ENCODE results near the gene FCHSD2. TPM values are rescaled to one million over a fixed set of nuclear protein-coding genes. Genes with fewer than 3 reads are reported as not detected.

The FCHSD2 gene
- total and polyA plus RNA-seq, 2 donors (not counting 3 experiments of a cell fraction or from before 2014, with no cell fraction given): 20.8 to 56.9 TPM

GRCh38 chr11:72904016-72904415 lies 238.1 kb downstream of the FCHSD2 start:
- dilution Hi-C loops (cut with MboI; ENCODE audit: extremely low pct_ligation_motif_present, low sequenced_read_pairs): no loop called here
- DNase-seq (ENCODE audit: low read depth, low spot score): no peak
- TF ChIP-seq JUN (IDR thresholded peaks at IDR 0.05; ENCODE audit: borderline replicate concordance, insufficient read depth, insufficient read length, low read depth) (no peak), POLR2A (IDR thresholded peaks at IDR 0.05; ENCODE audit: low read depth, low read length) (no peak), MYC (IDR thresholded peaks at IDR 0.05; ENCODE audit: low read depth, low read length) (no peak), CTCF (IDR thresholded peaks at IDR 0.05; ENCODE audit: extremely low read depth in 1 of 2, insufficient read depth in 1 of 2, low read depth in 1 of 2, low read length in 2 of 2) (no peak), FOS (IDR thresholded peaks at IDR 0.05; ENCODE audit: borderline replicate concordance, insufficient read depth, low read length) (no peak)
- H3K9me3 ChIP-seq (replicated peaks; ENCODE audit: control insufficient read depth, insufficient read depth, low read length): no peaks in the 10 kb centered on the region
- FAIRE-seq: no peak
- H3K9me1 ChIP-seq (replicated peaks; ENCODE audit: control insufficient read depth, extremely low read depth, insufficient read depth, low read length): no peaks in the 10 kb centered on the region
- intact Hi-C loops (cut with micrococcal nuclease): no loop called here
- BruUV-seq (replicated peaks): no TSS peak
- H3K9ac ChIP-seq (replicated peaks; ENCODE audit: extremely low read depth, insufficient read depth, low read length): no peak overlapping the region
- H3K4me1 ChIP-seq (ENCODE audit: control insufficient read depth, extremely low read depth, insufficient read depth, low read length): no peaks in the 10 kb centered on the region
- H4K20me1 ChIP-seq (replicated peaks; ENCODE audit: control insufficient read depth, extremely low read depth, insufficient read depth, low read length): no peaks in the 10 kb centered on the region
- H3K4me3 ChIP-seq (replicated peaks in 1 of 3; ENCODE audit: insufficient read depth in 1 of 3, low read depth in 1 of 3, low read length in 3 of 3): no peak overlapping the region
- no peaks in the 10 kb centered on the region for H3K27me3 ChIP-seq (ENCODE audit: control insufficient read depth in 2 of 2, insufficient read depth in 2 of 2, low read length in 2 of 2)
- no peaks in the 10 kb centered on the region for H3K36me3 ChIP-seq (ENCODE audit: control insufficient read depth in 2 of 2, extremely low read depth in 1 of 2, insufficient read depth in 2 of 2, low read length in 2 of 2)
- ChIA-PET CTCF (interaction anchor here (0.8 to 1.1 kb wide), 2 partner anchors 11 to 14 kb away, joined by 4 read pairs; no protein-coding TSS in a partner anchor), POLR2A (no interaction called here)
- H3K79me2 ChIP-seq (ENCODE audit: control insufficient read depth, insufficient read depth, low read length): no peaks in the 10 kb centered on the region
- no peak overlapping the region for H3K4me2 ChIP-seq (ENCODE audit: insufficient read depth, low read length)
- no peak overlapping the region for H3K27ac ChIP-seq (ENCODE audit: insufficient read depth, low read depth, low read length)
- no peak overlapping the region for H2AFZ ChIP-seq (ENCODE audit: low read depth, low read length)

GRCh38 chr11:72901374-72901773 lies 240.7 kb downstream of the FCHSD2 start:
- Histone ChIP-seq H3K27ac (ENCODE audit: insufficient read depth, low read depth, low read length) (no peak overlapping the region), H3K4me2 (ENCODE audit: insufficient read depth, low read length) (no peak overlapping the region), H3K36me3 (ENCODE audit: control insufficient read depth in 2 of 2, extremely low read depth in 1 of 2, insufficient read depth in 2 of 2, low read length in 2 of 2) (no peaks in the 10 kb centered on the region), H4K20me1 (replicated peaks; ENCODE audit: control insufficient read depth, extremely low read depth, insufficient read depth, low read length) (no peaks in the 10 kb centered on the region), H3K4me1 (ENCODE audit: control insufficient read depth, extremely low read depth, insufficient read depth, low read length) (no peaks in the 10 kb centered on the region), H3K9me3 (replicated peaks; ENCODE audit: control insufficient read depth, insufficient read depth, low read length) (no peaks in the 10 kb centered on the region), H3K4me3 (replicated peaks in 1 of 3; ENCODE audit: insufficient read depth in 1 of 3, low read depth in 1 of 3, low read length in 3 of 3) (no peak overlapping the region), H3K9me1 (replicated peaks; ENCODE audit: control insufficient read depth, extremely low read depth, insufficient read depth, low read length) (no peaks in the 10 kb centered on the region), H3K27me3 (ENCODE audit: control insufficient read depth in 2 of 2, insufficient read depth in 2 of 2, low read length in 2 of 2) (no peaks in the 10 kb centered on the region), H3K79me2 (ENCODE audit: control insufficient read depth, insufficient read depth, low read length) (no peaks in the 10 kb centered on the region), H2AFZ (ENCODE audit: low read depth, low read length) (no peak overlapping the region), H3K9ac (replicated peaks; ENCODE audit: extremely low read depth, insufficient read depth, low read length) (no peak overlapping the region)
- intact Hi-C loops (cut with micrococcal nuclease) (no loop called here), dilution Hi-C loops (cut with MboI; ENCODE audit: extremely low pct_ligation_motif_present, low sequenced_read_pairs) (no loop called here)
- ChIA-PET CTCF (no interaction called here), POLR2A (no interaction called here)
- no TSS peak for BruUV-seq (replicated peaks)
- no peak for FAIRE-seq
- no peak for TF ChIP-seq POLR2A (IDR thresholded peaks at IDR 0.05; ENCODE audit: low read depth, low read length)
- TF ChIP-seq CTCF (IDR thresholded peaks at IDR 0.05; ENCODE audit: extremely low read depth in 1 of 2, insufficient read depth in 1 of 2, low read depth in 1 of 2, low read length in 2 of 2): no peak
- TF ChIP-seq MYC (IDR thresholded peaks at IDR 0.05; ENCODE audit: low read depth, low read length): no peak
- no peak for TF ChIP-seq MAX (IDR thresholded peaks at IDR 0.05; ENCODE audit: insufficient read depth, insufficient read length)
- no peak for TF ChIP-seq GATA2 (IDR thresholded peaks at IDR 0.05; ENCODE audit: insufficient read depth, insufficient read length, low read depth, low read length)
- TF ChIP-seq JUN (IDR thresholded peaks at IDR 0.05; ENCODE audit: borderline replicate concordance, insufficient read depth, insufficient read length, low read depth): no peak
- TF ChIP-seq POLR2AphosphoS5 (IDR thresholded peaks at IDR 0.05; ENCODE audit: insufficient read depth, low read depth, low read length): no peak
- no peak for TF ChIP-seq EZH2 (IDR thresholded peaks at IDR 0.05; ENCODE audit: borderline replicate concordance, low read depth, low read length, severe bottlenecking)
- TF ChIP-seq FOS (IDR thresholded peaks at IDR 0.05; ENCODE audit: borderline replicate concordance, insufficient read depth, low read length): no peak
- no peak for DNase-seq (ENCODE audit: low read depth, low spot score)

Measured in endothelial cell of umbilical vein (primary cell).